GM12865 (cell line): ENCODE results near the gene SLC10A7.

ENCODE experiments used
- DNase-seq: peaks from one replicate; pipeline ENCODE4 v3.0.0; 2010; ENCODE audit warnings: low read depth
- H3K4me3 ChIP-seq: 2 replicates; pipeline ENCODE4 v1.5.1; 2011; ENCODE audit warnings: mild to moderate bottlenecking, low read depth, low read length, control low read depth
- TF ChIP-seq, protein P1 (sequence below): IDR thresholded peaks from 2 replicates; pipeline ENCODE4 v1.5.1; 2011; ENCODE audit warnings: low read length, control low read depth, low read depth, inconsistent platforms; ENCODE audit not compliant: insufficient read depth; ENCODE audit errors: missing control alignments

SLC10A7 gene

DNA sequence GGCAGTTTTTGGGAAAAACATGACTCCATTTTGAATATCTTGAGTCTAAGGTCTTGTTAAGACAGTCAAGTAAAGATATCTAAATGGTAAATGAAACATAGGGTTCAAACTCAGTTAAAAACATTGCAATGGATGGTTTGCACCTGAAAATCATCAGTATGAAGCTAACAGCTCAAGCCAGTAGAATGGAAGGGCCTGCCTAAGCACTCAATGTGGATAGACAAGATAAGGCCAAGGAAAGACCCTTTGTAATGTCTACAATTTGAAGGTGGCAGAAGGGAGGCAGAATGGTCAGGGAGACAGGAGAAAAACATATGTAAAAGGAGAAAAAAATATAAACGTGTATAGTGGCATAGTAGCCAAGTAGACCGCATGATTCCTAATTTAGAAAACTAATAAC is 229.2 kb downstream of the SLC10A7 start:
- no peak overlapping the region for H3K4me3 ChIP-seq
- TF ChIP-seq, protein P1, sequence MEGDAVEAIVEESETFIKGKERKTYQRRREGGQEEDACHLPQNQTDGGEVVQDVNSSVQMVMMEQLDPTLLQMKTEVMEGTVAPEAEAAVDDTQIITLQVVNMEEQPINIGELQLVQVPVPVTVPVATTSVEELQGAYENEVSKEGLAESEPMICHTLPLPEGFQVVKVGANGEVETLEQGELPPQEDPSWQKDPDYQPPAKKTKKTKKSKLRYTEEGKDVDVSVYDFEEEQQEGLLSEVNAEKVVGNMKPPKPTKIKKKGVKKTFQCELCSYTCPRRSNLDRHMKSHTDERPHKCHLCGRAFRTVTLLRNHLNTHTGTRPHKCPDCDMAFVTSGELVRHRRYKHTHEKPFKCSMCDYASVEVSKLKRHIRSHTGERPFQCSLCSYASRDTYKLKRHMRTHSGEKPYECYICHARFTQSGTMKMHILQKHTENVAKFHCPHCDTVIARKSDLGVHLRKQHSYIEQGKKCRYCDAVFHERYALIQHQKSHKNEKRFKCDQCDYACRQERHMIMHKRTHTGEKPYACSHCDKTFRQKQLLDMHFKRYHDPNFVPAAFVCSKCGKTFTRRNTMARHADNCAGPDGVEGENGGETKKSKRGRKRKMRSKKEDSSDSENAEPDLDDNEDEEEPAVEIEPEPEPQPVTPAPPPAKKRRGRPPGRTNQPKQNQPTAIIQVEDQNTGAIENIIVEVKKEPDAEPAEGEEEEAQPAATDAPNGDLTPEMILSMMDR: no peak
- DNase-seq: no peak

DNA sequence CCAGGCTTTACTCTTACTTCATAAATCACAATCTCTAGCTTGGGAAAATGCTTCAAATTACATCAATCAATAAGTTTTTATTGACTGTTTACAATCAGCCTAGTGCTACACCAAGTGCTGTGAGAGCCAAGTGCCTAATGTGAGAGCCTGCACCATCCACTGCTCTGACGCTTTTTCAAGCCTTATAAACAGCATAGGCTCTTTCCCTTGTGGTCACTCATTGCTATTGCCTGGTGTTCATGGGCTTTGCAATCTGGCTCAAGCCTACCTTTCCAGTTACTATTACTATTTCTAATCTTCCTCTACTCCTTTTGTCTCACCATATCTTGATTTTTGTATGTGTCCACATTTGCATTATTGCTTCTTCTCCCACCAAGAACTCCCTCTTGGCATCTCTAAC is 230.4 kb downstream of the SLC10A7 start:
- DNase-seq: no peak
- no peak overlapping the region for H3K4me3 ChIP-seq
- TF ChIP-seq, protein P1: no peak

DNA sequence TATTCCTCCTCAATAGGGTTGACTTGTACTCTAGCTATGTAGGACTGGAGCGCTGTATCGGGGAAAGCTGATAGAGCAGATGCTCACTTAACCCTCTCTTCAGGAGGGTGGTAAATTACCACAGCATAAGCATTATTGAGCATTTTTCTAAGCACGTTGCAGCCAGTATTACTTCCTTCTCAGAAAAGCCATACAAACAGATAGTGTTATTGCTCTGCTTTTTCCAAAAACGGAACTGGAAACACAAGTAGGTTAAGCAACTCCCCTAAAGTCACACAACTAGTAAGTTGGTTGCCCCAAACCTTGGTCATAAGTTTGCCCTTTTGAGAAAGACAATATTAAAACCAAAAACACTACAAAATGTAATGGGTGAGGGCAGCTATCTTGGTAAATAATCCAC is 233.5 kb downstream of the SLC10A7 start:
- no peak for DNase-seq
- H3K4me3 ChIP-seq: no peak overlapping the region

DNA sequence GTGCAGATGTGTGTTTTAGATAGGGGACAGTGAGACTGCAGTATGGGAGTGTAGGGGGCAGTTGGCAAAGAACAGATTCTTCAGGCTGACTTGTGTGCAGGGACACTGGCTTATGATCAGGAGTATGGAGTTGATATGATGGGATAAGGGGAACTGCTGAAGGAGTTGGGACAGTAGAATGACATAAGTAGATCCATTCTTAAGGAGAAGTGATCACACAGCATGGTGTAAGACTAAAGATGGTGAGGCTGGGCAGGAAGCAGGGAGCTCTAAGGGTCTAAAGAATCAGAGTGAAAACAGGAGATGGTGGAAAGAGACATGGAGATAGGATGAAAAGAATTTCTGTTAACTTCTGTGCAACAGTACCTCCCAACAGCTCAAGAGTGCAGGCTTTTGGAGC is 236.7 kb downstream of the SLC10A7 start:
- TF ChIP-seq, protein P1: no peak
- no peak overlapping the region for H3K4me3 ChIP-seq
- no peak for DNase-seq

More for the DNA sequence above, 233.5 kb downstream of the SLC10A7 start:
- TF ChIP-seq, protein P1: no peak

DNA sequence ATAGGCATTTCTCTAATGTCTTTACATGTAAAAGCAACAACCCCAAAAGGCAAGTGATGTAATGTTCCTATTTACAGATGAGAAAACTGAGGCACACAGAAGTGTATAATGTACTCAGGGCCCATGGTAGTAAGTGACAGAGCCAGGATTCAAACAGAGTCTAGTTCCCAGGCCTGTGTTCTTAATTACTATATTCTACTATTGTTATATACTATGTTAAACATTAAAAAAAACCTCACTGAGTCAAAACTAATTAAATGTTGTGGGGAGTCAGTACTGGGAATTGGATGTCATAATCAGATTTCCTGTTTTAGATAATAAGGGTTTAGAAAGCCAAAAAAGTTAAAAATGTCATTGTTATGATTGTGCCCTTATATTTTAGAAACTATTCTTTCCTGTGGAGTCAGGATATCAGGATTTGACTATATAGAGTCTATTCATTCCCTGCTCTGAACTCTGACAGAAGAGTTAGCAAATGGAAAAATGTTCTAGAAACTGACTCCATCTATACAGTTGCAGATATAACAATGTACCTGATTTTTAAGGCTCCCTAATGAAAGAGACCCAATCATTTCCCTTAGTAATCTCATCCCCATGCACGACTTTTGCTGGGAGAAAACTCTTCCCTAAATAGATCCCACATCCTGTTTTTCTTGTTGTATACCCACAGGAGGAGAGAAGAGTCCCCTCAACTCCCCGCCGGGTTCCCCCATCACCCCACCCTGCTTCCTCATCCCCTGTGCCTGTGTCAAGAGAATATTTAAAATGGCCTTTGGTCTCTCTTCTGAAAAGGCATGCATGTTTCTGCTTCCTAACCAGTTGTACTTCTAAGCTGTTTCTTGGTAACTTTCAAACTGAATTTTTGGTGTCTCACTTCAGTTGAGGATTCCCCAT is 237.7 kb downstream of the SLC10A7 start:
- no peak overlapping the region for H3K4me3 ChIP-seq
- DNase-seq: no peak
- TF ChIP-seq, protein P1: no peak

DNA sequence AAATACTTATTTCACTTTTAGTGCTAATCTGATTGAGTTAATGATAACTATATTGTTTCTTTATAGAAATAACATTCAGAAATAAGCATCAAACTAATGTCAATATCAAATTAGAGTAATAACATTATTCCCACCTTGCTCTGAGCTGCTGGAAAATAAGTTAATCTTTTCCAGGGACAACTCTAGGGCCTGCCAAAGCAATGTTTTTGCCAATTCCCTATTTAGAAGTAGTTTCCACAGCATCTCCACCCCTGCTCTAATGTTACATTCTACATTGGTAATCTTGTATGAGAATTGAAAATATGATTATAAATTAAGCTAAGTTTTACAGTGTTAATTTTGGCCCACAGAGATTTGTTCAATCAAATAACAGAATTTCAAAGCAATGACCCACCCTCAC is 239.1 kb downstream of the SLC10A7 start:
- no peak for DNase-seq
- no peak overlapping the region for H3K4me3 ChIP-seq
- TF ChIP-seq, protein P1: no peak
